Measurements from ENCODE around the gene ADRB1.
A peak's percentile ranks its signal among the peaks of the same experiment; 100 is the strongest.

The ADRB1 gene

DNA sequence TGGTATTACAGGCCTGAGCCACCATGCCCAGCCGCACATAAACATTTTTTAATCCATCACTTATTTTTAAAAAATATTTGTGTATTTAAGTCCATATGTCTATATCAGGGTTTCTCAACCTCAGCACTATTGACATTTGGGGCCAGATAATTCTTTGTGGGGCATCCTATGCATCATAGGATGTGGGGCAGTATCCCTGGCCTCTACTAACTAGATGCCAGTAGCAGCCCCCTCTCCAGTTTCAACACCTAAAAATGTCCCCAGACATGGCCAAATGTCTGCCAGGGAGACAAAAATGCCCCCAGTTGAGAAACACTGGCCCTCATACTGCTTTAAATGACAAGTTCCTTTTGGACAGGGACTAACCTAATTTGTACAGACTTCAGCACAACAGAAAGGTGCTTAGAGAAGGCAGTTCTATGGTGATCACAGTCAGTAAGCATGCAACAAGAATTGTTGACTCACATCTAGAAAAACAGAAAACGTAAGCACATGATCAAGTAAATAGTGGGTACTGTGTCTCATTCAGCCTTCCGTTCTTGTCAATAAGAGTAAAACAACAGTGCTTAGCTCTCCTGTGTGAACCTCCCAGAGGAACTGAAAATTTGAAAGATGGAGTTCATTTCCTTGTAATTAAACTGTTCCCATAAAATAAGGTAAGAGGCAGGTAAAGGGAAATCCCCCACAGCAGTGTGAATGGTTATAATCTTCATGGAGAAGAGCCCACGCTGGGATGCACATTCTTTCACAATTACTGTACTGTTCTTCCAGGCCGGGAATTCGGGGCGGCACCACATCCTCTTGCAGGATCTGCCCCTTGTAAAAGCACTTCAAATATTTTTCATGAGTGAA lies 17.3 kb upstream of the ADRB1 start:
- DNase-seq = no peak

GRCh38 chr10:114027041-114027394 lies 16.6 kb upstream of the ADRB1 start:
- DNase-seq = no peak

DNA sequence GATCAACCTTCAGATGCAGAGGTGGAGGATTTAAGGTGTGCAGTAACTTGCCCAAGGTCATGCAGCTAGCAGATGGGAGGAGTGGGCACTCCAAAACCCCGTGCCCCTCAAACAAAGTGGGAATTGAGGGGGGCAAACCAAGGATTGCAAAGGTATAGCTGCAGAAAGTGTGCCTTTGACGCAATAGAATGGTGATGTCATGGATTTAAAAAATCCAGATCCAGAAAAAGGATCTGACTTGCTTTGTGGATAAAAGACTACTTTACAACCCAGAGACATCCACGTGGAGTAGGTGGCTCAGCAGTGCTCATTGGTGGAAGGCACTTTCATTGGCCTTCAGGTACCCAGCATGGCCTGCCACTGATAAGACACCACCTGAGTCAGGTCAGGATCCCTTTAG lies 15.7 kb upstream of the ADRB1 start:
- no peak for DNase-seq

GRCh38 chr10:114028425-114028824 lies 15.2 kb upstream of the ADRB1 start:
- DNase-seq = no peak

DNA sequence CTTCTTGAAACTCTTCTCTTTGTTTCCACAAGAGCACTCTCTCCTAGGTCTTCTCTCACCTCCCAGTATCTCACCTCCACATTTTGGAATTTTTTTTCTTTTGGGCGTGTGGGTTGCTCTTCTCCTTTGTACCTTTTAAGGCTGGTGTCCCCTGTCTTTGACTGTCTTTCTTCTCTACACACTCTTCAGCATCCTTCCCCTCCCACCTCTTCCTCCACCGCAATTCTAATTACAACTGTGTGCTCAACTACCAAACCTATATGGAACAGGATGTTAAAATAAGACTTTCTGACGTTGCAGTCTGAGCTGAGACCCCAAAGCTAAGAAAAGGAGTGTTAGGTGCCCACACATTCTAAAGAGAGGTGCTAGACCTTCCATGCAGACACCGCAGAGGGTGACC lies 14.0 kb upstream of the ADRB1 start:
- no peak for DNase-seq

GRCh38 chr10:114030140-114030539 lies 13.5 kb upstream of the ADRB1 start:
- DNase-seq = no peak

DNA sequence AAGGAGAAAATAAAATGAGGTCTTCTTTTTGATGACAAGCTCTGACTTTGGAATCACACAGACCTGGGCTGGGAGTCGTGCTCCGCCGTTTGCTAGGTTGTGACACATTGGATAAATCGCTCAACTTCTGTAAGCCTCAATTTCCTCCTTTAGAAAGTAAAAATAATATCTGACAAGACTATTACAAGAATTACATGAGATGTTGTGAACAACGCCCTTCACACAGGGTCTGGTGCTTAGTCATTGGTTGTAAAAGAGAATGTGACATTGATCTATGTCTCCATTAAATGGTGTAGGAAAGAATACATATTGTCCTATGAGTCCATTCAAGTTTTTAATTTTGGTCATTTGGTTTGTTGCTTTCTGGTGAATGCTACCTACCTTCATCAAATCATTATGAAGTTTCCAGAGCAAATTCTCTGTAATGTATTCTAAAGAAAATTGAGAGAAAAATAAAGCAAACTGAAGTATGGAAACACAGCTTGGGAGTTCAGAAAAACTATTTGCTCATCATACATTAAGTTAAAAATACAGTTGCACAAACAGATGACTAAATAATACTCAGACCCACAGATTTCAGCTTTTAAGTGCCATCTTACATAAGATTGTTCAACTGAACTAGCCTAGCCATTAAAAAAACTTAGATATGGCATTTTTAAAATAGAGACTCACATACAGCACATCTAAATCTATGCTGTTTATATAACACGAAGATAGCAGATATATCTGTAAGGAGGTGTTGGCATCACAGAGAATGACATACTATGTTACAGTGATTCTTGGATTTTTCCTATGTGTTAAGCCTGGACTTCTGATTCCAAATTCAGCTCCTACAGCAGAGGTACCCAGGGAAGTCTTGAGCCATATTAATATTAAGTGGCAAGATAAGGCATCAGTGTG lies 12.3 kb upstream of the ADRB1 start:
- DNase-seq = no peak

GRCh38 chr10:114033566-114033965 lies 10.1 kb upstream of the ADRB1 start:
- DNase-seq = no peak

DNA sequence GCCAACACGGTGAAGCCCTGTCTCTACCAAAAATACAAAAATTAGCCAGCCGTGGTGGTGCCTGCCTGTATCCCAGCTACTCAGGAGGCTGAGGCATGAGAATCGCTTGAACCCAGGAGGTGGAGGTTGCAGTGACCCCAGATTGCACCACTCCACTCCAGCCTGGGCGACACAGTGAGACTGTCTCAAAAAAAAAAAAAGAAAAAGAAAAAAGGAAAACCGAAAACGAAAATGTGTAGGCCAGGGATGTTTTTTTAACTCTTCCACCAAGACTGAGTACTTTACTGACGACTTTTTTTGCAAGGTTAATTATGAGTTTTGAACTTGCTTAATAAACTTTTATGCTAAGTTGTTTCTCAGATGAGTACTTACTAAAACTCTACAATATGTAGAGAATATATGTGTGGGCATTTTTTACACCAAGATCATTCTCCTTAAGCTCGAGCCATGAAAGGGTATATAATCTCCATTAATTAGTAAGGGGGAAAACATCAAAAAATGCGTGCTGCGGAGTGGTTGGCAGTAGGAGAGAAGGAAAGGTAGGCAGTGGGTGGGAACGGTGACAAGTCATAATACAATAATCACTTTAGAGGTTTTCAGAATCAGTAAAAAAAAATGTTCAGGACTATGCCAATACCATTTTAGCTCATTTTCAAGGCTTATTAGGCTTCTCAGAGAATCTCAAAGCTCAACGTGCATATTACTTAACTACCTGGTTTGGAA lies 8.6 kb upstream of the ADRB1 start:
- DNase-seq = no peak

DNA sequence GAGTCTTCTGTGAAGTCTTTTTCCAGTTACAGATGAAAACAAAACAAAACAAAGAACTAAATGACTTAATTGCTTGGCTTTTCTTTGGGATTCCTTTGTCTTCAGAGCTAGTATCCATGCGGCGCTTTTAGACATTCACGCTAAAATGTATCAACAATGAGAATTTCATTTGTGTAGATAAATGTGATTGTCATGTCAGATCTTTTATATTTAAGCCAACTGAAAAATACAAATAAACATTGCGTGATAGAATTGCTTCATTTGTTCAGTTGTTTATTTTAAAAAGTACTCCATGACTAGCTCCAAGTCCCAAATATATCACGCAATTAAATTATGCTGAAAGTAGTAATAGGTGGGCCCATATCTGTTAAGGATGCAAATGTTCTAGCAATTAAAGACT lies 7.9 kb upstream of the ADRB1 start:
- DNase-seq = no peak

GRCh38 chr10:114038819-114039218 lies 4.8 kb upstream of the ADRB1 start:
- no peak for DNase-seq

DNA sequence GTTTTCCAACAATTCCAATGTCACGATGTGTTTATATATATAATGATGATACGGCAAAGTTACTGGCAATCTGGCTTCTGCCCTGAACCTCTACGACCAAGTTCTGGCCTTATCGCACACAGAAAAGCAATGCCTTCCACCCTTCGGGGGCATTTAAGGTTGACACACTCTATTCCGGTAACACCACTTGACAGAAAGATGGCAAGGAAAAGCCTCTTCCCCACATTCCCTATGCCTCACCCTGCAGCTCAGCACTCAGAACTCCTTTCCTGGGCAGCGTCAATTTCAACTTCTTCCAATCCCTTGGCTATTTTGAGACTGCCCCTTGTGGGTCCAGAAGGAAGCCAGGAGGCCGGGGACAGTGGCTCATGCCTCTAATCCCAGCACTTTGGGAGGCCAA lies 2.5 kb upstream of the ADRB1 start:
- DNase-seq = no peak

DNA sequence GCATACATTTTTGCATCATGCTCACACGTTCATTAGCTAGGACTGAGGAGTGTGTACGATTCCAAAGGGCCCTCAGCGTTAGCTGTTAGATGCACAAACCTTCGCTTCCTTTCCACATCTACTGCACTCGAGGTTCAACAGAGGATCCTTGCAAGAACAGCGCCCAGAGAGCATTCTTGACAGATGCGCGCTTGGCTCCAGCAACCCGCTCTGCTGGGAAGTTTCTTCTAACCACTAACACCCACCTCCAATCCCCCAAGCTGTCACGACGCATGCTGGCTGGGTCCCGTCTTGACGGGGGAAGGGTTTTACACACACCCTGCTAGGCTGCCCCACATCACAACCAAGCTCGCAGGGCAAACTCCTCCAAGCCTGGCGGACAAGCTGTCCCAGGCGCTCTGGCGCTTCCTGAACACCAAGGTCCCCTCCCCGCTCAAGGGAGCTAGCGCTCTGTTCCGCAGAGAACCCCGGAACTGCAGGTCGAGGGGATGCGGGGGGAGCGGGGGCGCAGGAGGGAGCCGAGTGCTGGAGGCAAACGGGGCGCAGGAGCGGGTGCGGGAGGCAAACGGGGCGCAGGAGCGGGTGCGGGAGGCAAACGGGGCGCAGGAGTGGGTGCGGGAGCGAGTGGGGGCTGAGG lies 653 bp upstream of the ADRB1 start:
- peak in 1 of 2 experiments; percentile 5 for DNase-seq

- no peak for DNase-seq
These were observed 825 bp downstream of the ADRB1 start for GRCh38 chr10:114044247-114045135.

- peak in 1 of 2 experiments; percentile 30 for DNase-seq
These were observed 1.7 kb downstream of the ADRB1 start for GRCh38 chr10:114045136-114046086.

- no peak for DNase-seq
These were observed 2.4 kb downstream of the ADRB1 start for GRCh38 chr10:114046087-114046458.

GRCh38 chr10:114048472-114048871 lies 4.8 kb downstream of the ADRB1 start:
- no peak for DNase-seq

DNA sequence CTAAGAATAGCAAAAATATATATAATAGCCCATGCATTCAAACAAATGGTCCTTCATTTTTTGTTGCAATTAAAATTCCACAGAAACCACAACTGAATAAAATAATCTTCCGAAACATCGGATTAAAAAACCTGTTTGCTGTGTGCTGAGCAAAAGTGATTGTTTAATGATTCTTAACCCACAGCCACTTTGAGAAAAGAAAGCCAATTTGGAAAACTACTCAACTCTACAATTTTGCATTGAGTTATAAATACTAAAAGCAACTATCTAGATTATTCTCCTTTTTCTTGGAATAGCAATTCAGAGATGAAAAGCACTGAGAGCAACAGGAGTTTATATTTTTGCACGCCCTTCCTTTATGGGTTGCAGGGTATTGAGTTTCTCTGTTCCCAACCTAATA lies 8.0 kb downstream of the ADRB1 start:
- no peak for DNase-seq

DNA sequence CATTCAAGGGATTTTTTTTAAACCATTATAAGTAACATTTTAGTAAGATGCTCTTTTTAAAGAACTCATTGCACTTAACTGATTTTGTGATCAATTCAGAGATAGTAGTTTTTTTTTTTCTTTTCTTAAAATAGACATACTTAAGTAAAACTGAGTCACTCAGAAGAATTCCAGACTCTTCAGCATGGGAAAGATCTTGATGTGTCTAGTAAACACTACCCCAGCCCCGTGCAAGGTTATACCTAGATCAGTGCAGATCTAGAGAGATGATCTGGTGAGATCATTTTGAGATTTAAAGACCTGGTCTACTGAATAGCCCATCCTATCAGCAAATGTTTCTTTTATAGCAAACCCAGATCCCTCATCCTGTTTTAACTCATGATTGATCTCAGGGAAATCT lies 8.6 kb downstream of the ADRB1 start:
- no peak for DNase-seq

DNA sequence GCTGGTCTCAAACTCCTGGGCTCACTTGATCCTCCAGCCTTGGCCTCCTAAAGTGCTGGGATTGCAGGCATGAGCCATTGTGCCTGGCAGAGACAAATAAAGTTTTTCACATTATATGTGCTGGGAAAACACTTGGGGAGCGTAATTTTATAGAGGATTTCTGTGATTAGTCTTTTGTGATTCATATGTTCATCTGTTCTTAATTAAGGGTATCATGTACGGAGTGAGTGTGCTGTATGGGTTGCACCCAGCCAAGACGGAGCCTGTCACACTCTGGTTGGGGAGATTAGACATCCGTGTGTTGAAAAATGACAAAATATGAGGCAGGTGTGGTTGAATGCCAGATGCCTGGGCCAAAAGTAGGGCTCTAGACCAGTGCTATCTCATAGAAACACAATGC lies 10.3 kb downstream of the ADRB1 start:
- DNase-seq = no peak

DNA sequence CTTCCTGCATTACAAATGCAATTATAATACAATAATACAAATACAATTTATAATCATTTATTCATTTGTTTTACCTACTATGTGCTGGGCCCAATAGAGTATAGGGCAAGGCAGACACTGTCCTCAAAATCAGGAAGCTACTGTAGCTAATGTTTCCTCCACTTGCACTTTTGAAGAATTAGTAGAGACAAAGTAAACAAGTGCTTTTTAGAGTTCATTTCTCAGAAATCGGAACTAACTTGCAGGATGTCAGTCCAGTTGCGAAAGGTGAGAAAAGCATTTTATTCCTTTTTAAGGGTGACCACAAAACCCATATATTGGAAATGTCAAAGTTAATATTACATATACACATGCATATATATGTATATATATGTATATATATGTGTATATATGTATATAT lies 14.2 kb downstream of the ADRB1 start:
- DNase-seq = no peak

All from NCI-H2081 (cell line).